KMS-11 (cell line): ENCODE results near the gene FAM228B.

Experiments used
- H2AFZ ChIP-seq: fragments of 200-600 bp; sonication (generic); 2 replicates; pipeline ENCODE4 v1.6.1; 2016; ENCODE audit warnings: antibody characterized with exemption, mixed run types, low read depth
- H3K27ac ChIP-seq: fragments of 200-600 bp; sonication (generic); 2 replicates; pipeline ENCODE4 v1.6.1; 2016; ENCODE audit warnings: mild to moderate bottlenecking, mixed run types
- H3K27me3 ChIP-seq: fragments of 200-600 bp; sonication (generic); 2 replicates; pipeline ENCODE4 v1.6.1; 2017; ENCODE audit warnings: mild to moderate bottlenecking, low read depth, mixed run types, moderate library complexity; ENCODE audit not compliant: insufficient read depth
- H3K36me3 ChIP-seq: fragments of 200-600 bp; sonication (generic); 2 replicates; pipeline ENCODE4 v1.6.1; 2017; ENCODE audit warnings: mild to moderate bottlenecking, mixed run types; ENCODE audit not compliant: insufficient read depth
- H3K4me1 ChIP-seq: fragments of 200-600 bp; sonication (generic); 2 replicates; pipeline ENCODE4 v1.6.1; 2016; ENCODE audit warnings: mild to moderate bottlenecking, low read depth, mixed run types; ENCODE audit not compliant: poor library complexity, severe bottlenecking
- H3K4me2 ChIP-seq: fragments of 200-600 bp; sonication (generic); 2 replicates; pipeline ENCODE4 v1.7.0; 2016; ENCODE audit warnings: mild to moderate bottlenecking, mixed run types
- H3K4me3 ChIP-seq: fragments of 200-600 bp; sonication (generic); IDR thresholded peaks from 2 replicates; pipeline ENCODE4 v1.6.1; 2017; ENCODE audit warnings: low read depth, low read length, mixed read lengths; ENCODE audit not compliant: insufficient read depth
- H3K79me2 ChIP-seq: fragments of 200-600 bp; sonication (generic); 2 replicates; pipeline ENCODE4 v1.6.1; 2016; ENCODE audit warnings: low read depth, mixed run types; ENCODE audit not compliant: insufficient read depth
- H3K9ac ChIP-seq: fragments of 200-600 bp; sonication (generic); 2 replicates; pipeline ENCODE4 v1.6.1; 2016; ENCODE audit warnings: mild to moderate bottlenecking, mixed run types
- H4K20me1 ChIP-seq: fragments of 200-600 bp; sonication (generic); 2 replicates; pipeline ENCODE4 v1.6.1; 2016; ENCODE audit warnings: mild to moderate bottlenecking, mixed run types; ENCODE audit not compliant: insufficient read depth
- CTCF ChIP-seq: fragments of 200-600 bp; sonication (generic); conservative IDR thresholded peaks from 2 replicates; pipeline ENCODE4 v1.6.1; 2017; ENCODE audit warnings: low read depth, mild to moderate bottlenecking, antibody characterized with exemption, low read length, moderate library complexity, mixed read lengths

FAM228B gene

GRCh38 chr2:24159708-24160107, 36.4 kb downstream of the FAM228B start:
- H3K4me1 ChIP-seq = no peaks in the 10 kb centered on the region
- H3K36me3 ChIP-seq = no peaks in the 10 kb centered on the region
- no peaks in the 10 kb centered on the region for H3K27me3 ChIP-seq
- no peak overlapping the region for H3K27ac ChIP-seq
- H4K20me1 ChIP-seq = no peaks in the 10 kb centered on the region
- no peak overlapping the region for H3K4me3 ChIP-seq
- no peaks in the 10 kb centered on the region for H3K79me2 ChIP-seq
- H2AFZ ChIP-seq = no peak overlapping the region
- no peak overlapping the region for H3K9ac ChIP-seq
- no peak overlapping the region for H3K4me2 ChIP-seq
- TF ChIP-seq CTCF = no peak

GRCh38 chr2:24160761-24161160, 37.5 kb downstream of the FAM228B start:
- H3K4me2 ChIP-seq = no peak overlapping the region
- TF ChIP-seq CTCF = no peak
- no peak overlapping the region for H2AFZ ChIP-seq
- H4K20me1 ChIP-seq = no peaks in the 10 kb centered on the region
- H3K36me3 ChIP-seq = no peaks in the 10 kb centered on the region
- H3K4me3 ChIP-seq = no peak overlapping the region
- no peaks in the 10 kb centered on the region for H3K79me2 ChIP-seq
- no peaks in the 10 kb centered on the region for H3K27me3 ChIP-seq
- no peaks in the 10 kb centered on the region for H3K4me1 ChIP-seq
- H3K9ac ChIP-seq = no peak overlapping the region
- H3K27ac ChIP-seq = no peak overlapping the region

GRCh38 chr2:24162494-24162893, 39.2 kb downstream of the FAM228B start:
- no peak overlapping the region for H3K4me3 ChIP-seq
- no peaks in the 10 kb centered on the region for H3K36me3 ChIP-seq
- TF ChIP-seq CTCF = no peak
- no peak overlapping the region for H3K4me2 ChIP-seq
- H2AFZ ChIP-seq = no peak overlapping the region
- no peaks in the 10 kb centered on the region for H3K4me1 ChIP-seq
- no peak overlapping the region for H3K9ac ChIP-seq
- H3K79me2 ChIP-seq = no peaks in the 10 kb centered on the region
- no peak overlapping the region for H3K27ac ChIP-seq
- no peaks in the 10 kb centered on the region for H4K20me1 ChIP-seq
- no peaks in the 10 kb centered on the region for H3K27me3 ChIP-seq

- no peak overlapping the region for H2AFZ ChIP-seq
- no peak for TF ChIP-seq CTCF
- H3K27ac ChIP-seq = no peak overlapping the region
- no peaks in the 10 kb centered on the region for H3K27me3 ChIP-seq
- no peaks in the 10 kb centered on the region for H3K4me1 ChIP-seq
- no peak overlapping the region for H3K4me2 ChIP-seq
- no peaks in the 10 kb centered on the region for H3K79me2 ChIP-seq
- H3K36me3 ChIP-seq = no peaks in the 10 kb centered on the region
- H3K9ac ChIP-seq = no peak overlapping the region
- H3K4me3 ChIP-seq = no peak overlapping the region
- H4K20me1 ChIP-seq = no peaks in the 10 kb centered on the region
Observed at GRCh38 chr2:24163186-24163585, 39.9 kb downstream of the FAM228B start.

GRCh38 chr2:24163601-24164000, 40.3 kb downstream of the FAM228B start:
- no peak for TF ChIP-seq CTCF
- Histone ChIP-seq H3K27me3 (no peaks in the 10 kb centered on the region), H3K36me3 (no peaks in the 10 kb centered on the region), H3K4me1 (no peaks in the 10 kb centered on the region), H4K20me1 (no peaks in the 10 kb centered on the region), H3K4me2 (no peak overlapping the region), H3K27ac (no peak overlapping the region), H3K4me3 (no peak overlapping the region), H3K79me2 (no peaks in the 10 kb centered on the region), H3K9ac (no peak overlapping the region), H2AFZ (no peak overlapping the region)
